ENCODE data around the gene NRIP1.

Gene NRIP1

GRCh38 chr21:15006594-15007230 is 58.1 kb downstream of the NRIP1 start:
- DNase-seq (ENCODE audit: low spot score) = no peak

GRCh38 chr21:15005391-15005790 is 59.4 kb downstream of the NRIP1 start:
- no peak for DNase-seq (ENCODE audit: low spot score)

GRCh38 chr21:15004721-15005370 is 60.0 kb downstream of the NRIP1 start:
- no peak for DNase-seq (ENCODE audit: low spot score)

- DNase-seq (ENCODE audit: low spot score) = no peak
Measured at GRCh38 chr21:15003463-15004135, 61.2 kb downstream of the NRIP1 start.

GRCh38 chr21:15001857-15002606 is 62.8 kb downstream of the NRIP1 start:
- no peak for DNase-seq (ENCODE audit: low spot score)

GRCh38 chr21:15001113-15001512 is 63.7 kb downstream of the NRIP1 start:
- DNase-seq (ENCODE audit: low spot score) = no peak

GRCh38 chr21:15000081-15000480 is 64.7 kb downstream of the NRIP1 start:
- peak; percentile 63 for DNase-seq (ENCODE audit: low spot score)

GRCh38 chr21:14998784-14999183 is 66.0 kb downstream of the NRIP1 start:
- DNase-seq (ENCODE audit: low spot score) = no peak

GRCh38 chr21:14998336-14998735 is 66.5 kb downstream of the NRIP1 start:
- no peak for DNase-seq (ENCODE audit: low spot score)

- DNase-seq (ENCODE audit: low spot score) = no peak
Measured at GRCh38 chr21:14995695-14996490, 68.9 kb downstream of the NRIP1 start.

- no peak for DNase-seq (ENCODE audit: low spot score)
Measured at GRCh38 chr21:14995226-14995625, 69.6 kb downstream of the NRIP1 start.

- no peak for DNase-seq (ENCODE audit: low spot score)
Measured at GRCh38 chr21:14993115-14993514, 71.7 kb downstream of the NRIP1 start.

- no peak for DNase-seq (ENCODE audit: low spot score)
Measured at GRCh38 chr21:14991957-14992356, 72.8 kb downstream of the NRIP1 start.

GRCh38 chr21:14989359-14989758 is 75.4 kb downstream of the NRIP1 start:
- peak; percentile 23 for DNase-seq (ENCODE audit: low spot score)

GRCh38 chr21:14988760-14989159 is 76.0 kb downstream of the NRIP1 start:
- no peak for DNase-seq (ENCODE audit: low spot score)

- DNase-seq (ENCODE audit: low spot score) = no peak
Measured at GRCh38 chr21:14987370-14988170, 77.2 kb downstream of the NRIP1 start.

- DNase-seq (ENCODE audit: low spot score) = no peak
Measured at GRCh38 chr21:14985306-14985705, 79.5 kb downstream of the NRIP1 start.

- DNase-seq (ENCODE audit: low spot score) = no peak
Measured at GRCh38 chr21:14982336-14982735, 82.5 kb downstream of the NRIP1 start.

- no peak for DNase-seq (ENCODE audit: low spot score)
Measured at GRCh38 chr21:14981246-14981645, 83.6 kb downstream of the NRIP1 start.

GRCh38 chr21:14979264-14979663 is 85.5 kb downstream of the NRIP1 start:
- DNase-seq (ENCODE audit: low spot score) = no peak

- no peak for DNase-seq (ENCODE audit: low spot score)
Measured at GRCh38 chr21:14977814-14978213, 87.0 kb downstream of the NRIP1 start.
